SJSA1 (cell line): ENCODE measurements around the gene ADARB2. TPM values are rescaled to one million over a fixed set of nuclear protein-coding genes. Genes with fewer than 3 reads are reported as not detected.

ENCODE experiments used
- DNase-seq, 2 experiments: peaks; one replicate each; pipeline ENCODE4 v3.0.0-alpha.2; 2015 to 2020; ENCODE audit warnings: low spot score in 2 of 2, low read depth in 1 of 2
- H3K27ac ChIP-seq: fragments of 250-450 bp; sonication (Bioruptor Pico); 2 replicates; pipeline ENCODE4 v1.5.1; 2020; ENCODE audit warnings: mild to moderate bottlenecking, moderate library complexity
- H3K27me3 ChIP-seq: fragments of 250-450 bp; sonication (Bioruptor Pico); replicated peaks from 2 replicates; pipeline ENCODE4 v1.5.1; 2020; ENCODE audit warnings: mild to moderate bottlenecking, moderate library complexity
- H3K36me3 ChIP-seq: fragments of 250-450 bp; sonication (Bioruptor Pico); 2 replicates; pipeline ENCODE4 v1.5.1; 2020; ENCODE audit warnings: mild to moderate bottlenecking
- H3K4me1 ChIP-seq: fragments of 250-450 bp; sonication (Bioruptor Pico); replicated peaks from 2 replicates; pipeline ENCODE4 v1.6.1; 2021; ENCODE audit warnings: mild to moderate bottlenecking
- H3K4me3 ChIP-seq: fragments of 250-450 bp; sonication (Bioruptor Pico); 2 replicates; pipeline ENCODE4 v1.5.1; 2020; ENCODE audit warnings: mild to moderate bottlenecking
- H3K9me3 ChIP-seq: fragments of 250-450 bp; sonication (Bioruptor Pico); replicated peaks from 2 replicates; pipeline ENCODE4 v1.5.1; 2020; ENCODE audit warnings: mild to moderate bottlenecking
- total RNA-seq: library from RNA; depleted of rRNA; stranded (reverse); fragments of >200 nt; shearing (Covaris generic); gene quantifications from 2 replicates; pipeline ENCODE4 v1.2.3, GENCODE V29; 2014

ADARB2 gene
- total RNA-seq, 1 experiment from 2014 or later: not detected

- H3K36me3 ChIP-seq: no peaks in the 10 kb centered on the region
- no peaks in the 10 kb centered on the region for H3K9me3 ChIP-seq
- no peak overlapping the region for H3K4me3 ChIP-seq
- H3K27ac ChIP-seq: no peak overlapping the region
- 0 out of 2 replicates have a peak, but pooled peaks cover 4% of the 10 kb centered on the region for H3K27me3 ChIP-seq
- H3K4me1 ChIP-seq: no peaks in the 10 kb centered on the region
- no peak for DNase-seq
These were observed 48.8 kb downstream of the ADARB2 start for GRCh38 chr10:1688531-1688930.

- H3K4me1 ChIP-seq: no peaks in the 10 kb centered on the region
- H3K36me3 ChIP-seq: no peaks in the 10 kb centered on the region
- no peak overlapping the region for H3K27ac ChIP-seq
- no peak overlapping the region for H3K4me3 ChIP-seq
- H3K9me3 ChIP-seq: no peaks in the 10 kb centered on the region
- DNase-seq: no peak
- 0 out of 2 replicates have a peak, but pooled peaks cover 4% of the 10 kb centered on the region for H3K27me3 ChIP-seq
These were observed 49.6 kb downstream of the ADARB2 start for GRCh38 chr10:1687623-1688150.

- DNase-seq: no peak
- Histone ChIP-seq H3K4me3 (no peak overlapping the region), H3K4me1 (no peaks in the 10 kb centered on the region), H3K27ac (no peak overlapping the region), H3K36me3 (no peaks in the 10 kb centered on the region), H3K27me3 (0 out of 2 replicates have a peak, but pooled peaks cover 4% of the 10 kb centered on the region), H3K9me3 (no peaks in the 10 kb centered on the region)
These were observed 50.1 kb downstream of the ADARB2 start for GRCh38 chr10:1687190-1687589.

- DNase-seq: no peak
- H3K4me1 ChIP-seq: no peaks in the 10 kb centered on the region
- no peak overlapping the region for H3K4me3 ChIP-seq
- 0 out of 2 replicates have a peak, but pooled peaks cover 4% of the 10 kb centered on the region for H3K27me3 ChIP-seq
- no peak overlapping the region for H3K27ac ChIP-seq
- no peaks in the 10 kb centered on the region for H3K36me3 ChIP-seq
- H3K9me3 ChIP-seq: no peaks in the 10 kb centered on the region
These were observed 50.9 kb downstream of the ADARB2 start for GRCh38 chr10:1686491-1686749.

- H3K9me3 ChIP-seq: no peaks in the 10 kb centered on the region
- H3K4me3 ChIP-seq: no peak overlapping the region
- no peak for DNase-seq
- H3K27ac ChIP-seq: no peak overlapping the region
- no peaks in the 10 kb centered on the region for H3K4me1 ChIP-seq
- no peaks in the 10 kb centered on the region for H3K36me3 ChIP-seq
- H3K27me3 ChIP-seq: 0 out of 2 replicates have a peak, but pooled peaks cover 4% of the 10 kb centered on the region
These were observed 51.4 kb downstream of the ADARB2 start for GRCh38 chr10:1685699-1686490.

GRCh38 chr10:1684991-1685390 is 52.3 kb downstream of the ADARB2 start:
- H3K9me3 ChIP-seq: no peaks in the 10 kb centered on the region

GRCh38 chr10:1683649-1684048 is 53.7 kb downstream of the ADARB2 start:
- no peak for DNase-seq
- no peaks in the 10 kb centered on the region for H3K9me3 ChIP-seq

More at GRCh38 chr10:1684991-1685390, 52.3 kb downstream of the ADARB2 start:
- Histone ChIP-seq H3K4me1 (no peaks in the 10 kb centered on the region), H3K4me3 (no peak overlapping the region), H3K27ac (no peak overlapping the region), H3K36me3 (no peaks in the 10 kb centered on the region), H3K27me3 (0 out of 2 replicates have a peak, but pooled peaks cover 4% of the 10 kb centered on the region)
- DNase-seq: no peak

GRCh38 chr10:1679821-1680650 is 57.3 kb downstream of the ADARB2 start:
- no peaks in the 10 kb centered on the region for H3K9me3 ChIP-seq

More at GRCh38 chr10:1683649-1684048, 53.7 kb downstream of the ADARB2 start:
- no peaks in the 10 kb centered on the region for H3K4me1 ChIP-seq
- no peak overlapping the region for H3K27ac ChIP-seq
- H3K27me3 ChIP-seq: 0 out of 2 replicates have a peak, but pooled peaks cover 4% of the 10 kb centered on the region
- no peaks in the 10 kb centered on the region for H3K36me3 ChIP-seq
- no peak overlapping the region for H3K4me3 ChIP-seq

GRCh38 chr10:1678084-1678483 is 59.2 kb downstream of the ADARB2 start:
- Histone ChIP-seq H3K27ac (no peak overlapping the region), H3K4me3 (no peak overlapping the region), H3K4me1 (no peaks in the 10 kb centered on the region), H3K27me3 (peaks cover 6% of the 10 kb centered on the region), H3K9me3 (no peaks in the 10 kb centered on the region), H3K36me3 (no peaks in the 10 kb centered on the region)
- no peak for DNase-seq

More at GRCh38 chr10:1679821-1680650, 57.3 kb downstream of the ADARB2 start:
- Histone ChIP-seq H3K36me3 (no peaks in the 10 kb centered on the region), H3K4me3 (no peak overlapping the region), H3K4me1 (no peaks in the 10 kb centered on the region), H3K27ac (no peak overlapping the region), H3K27me3 (peaks cover 7% of the 10 kb centered on the region)
- DNase-seq: no peak

- H3K4me1 ChIP-seq: no peaks in the 10 kb centered on the region
- no peak overlapping the region for H3K27ac ChIP-seq
- H3K36me3 ChIP-seq: no peaks in the 10 kb centered on the region
- H3K27me3 ChIP-seq: peaks cover 8% of the 10 kb centered on the region
- H3K9me3 ChIP-seq: no peaks in the 10 kb centered on the region
- H3K4me3 ChIP-seq: no peak overlapping the region
- no peak for DNase-seq
These were observed 59.9 kb downstream of the ADARB2 start for GRCh38 chr10:1677307-1677939.

- peaks cover 8% of the 10 kb centered on the region for H3K27me3 ChIP-seq
- H3K4me3 ChIP-seq: no peak overlapping the region
- no peak for DNase-seq
- H3K9me3 ChIP-seq: no peaks in the 10 kb centered on the region
- no peaks in the 10 kb centered on the region for H3K4me1 ChIP-seq
- no peak overlapping the region for H3K27ac ChIP-seq
- H3K36me3 ChIP-seq: no peaks in the 10 kb centered on the region
These were observed 62.8 kb downstream of the ADARB2 start for GRCh38 chr10:1674501-1674900.

GRCh38 chr10:1673568-1674345 is 63.6 kb downstream of the ADARB2 start:
- no peaks in the 10 kb centered on the region for H3K9me3 ChIP-seq
- H3K27ac ChIP-seq: no peak overlapping the region
- DNase-seq: no peak
- no peaks in the 10 kb centered on the region for H3K36me3 ChIP-seq
- H3K27me3 ChIP-seq: peaks cover 8% of the 10 kb centered on the region
- no peaks in the 10 kb centered on the region for H3K4me1 ChIP-seq
- no peak overlapping the region for H3K4me3 ChIP-seq
